Posterior vena cava (tissue), 2 donors: ENCODE measurements around the gene EPN2. TPM values are rescaled to one million over a fixed set of nuclear protein-coding genes. Genes with fewer than 3 reads are reported as not detected.

ENCODE experiments used
- DNase-seq: peaks from one replicate; pipeline ENCODE4 v3.0.0-alpha.2; 2020; ENCODE audit warnings: low spot score
- intact Hi-C, 2 donors: fragments of 100-400 bp; cut with DNase I; formaldehyde crosslinking; loops; one replicate each; pipeline versions ENCODE4 v1.14.1 to v1.14.2; 2022 to 2023
- total RNA-seq, 2 donors: library from RNA; stranded (reverse); fragmentation: NEBNext Ultra II Directional; extraction: Animal tissue kit (Norgen Biotek cat#: 25700); gene quantifications; one replicate each; pipeline ENCODE4 v1.2.1, GENCODE V29; 2021
- donor health status: DM: yes; HTN: yes; CAD: no.
- donor health status: DM: yes; HTN: yes; CAD: no.

Gene EPN2
- total RNA-seq, 2 donors from 2014 or later, result 50.7 to 67.6 TPM

- intact Hi-C loops, result no loop called here
These were observed 98.9 kb downstream of the EPN2 start for GRCh38 chr17:19335951-19336631.

GRCh38 chr17:19336938-19337711 is 100.0 kb downstream of the EPN2 start:
- DNase-seq, result peak; percentile 76
- intact Hi-C loops, result no loop called here

More at GRCh38 chr17:19335951-19336631, 98.9 kb downstream of the EPN2 start:
- peak; percentile 78 for DNase-seq

GRCh38 chr17:19337712-19338023 is 100.5 kb downstream of the EPN2 start:
- intact Hi-C loops, result no loop called here
- peak; percentile 46 for DNase-seq

DNA sequence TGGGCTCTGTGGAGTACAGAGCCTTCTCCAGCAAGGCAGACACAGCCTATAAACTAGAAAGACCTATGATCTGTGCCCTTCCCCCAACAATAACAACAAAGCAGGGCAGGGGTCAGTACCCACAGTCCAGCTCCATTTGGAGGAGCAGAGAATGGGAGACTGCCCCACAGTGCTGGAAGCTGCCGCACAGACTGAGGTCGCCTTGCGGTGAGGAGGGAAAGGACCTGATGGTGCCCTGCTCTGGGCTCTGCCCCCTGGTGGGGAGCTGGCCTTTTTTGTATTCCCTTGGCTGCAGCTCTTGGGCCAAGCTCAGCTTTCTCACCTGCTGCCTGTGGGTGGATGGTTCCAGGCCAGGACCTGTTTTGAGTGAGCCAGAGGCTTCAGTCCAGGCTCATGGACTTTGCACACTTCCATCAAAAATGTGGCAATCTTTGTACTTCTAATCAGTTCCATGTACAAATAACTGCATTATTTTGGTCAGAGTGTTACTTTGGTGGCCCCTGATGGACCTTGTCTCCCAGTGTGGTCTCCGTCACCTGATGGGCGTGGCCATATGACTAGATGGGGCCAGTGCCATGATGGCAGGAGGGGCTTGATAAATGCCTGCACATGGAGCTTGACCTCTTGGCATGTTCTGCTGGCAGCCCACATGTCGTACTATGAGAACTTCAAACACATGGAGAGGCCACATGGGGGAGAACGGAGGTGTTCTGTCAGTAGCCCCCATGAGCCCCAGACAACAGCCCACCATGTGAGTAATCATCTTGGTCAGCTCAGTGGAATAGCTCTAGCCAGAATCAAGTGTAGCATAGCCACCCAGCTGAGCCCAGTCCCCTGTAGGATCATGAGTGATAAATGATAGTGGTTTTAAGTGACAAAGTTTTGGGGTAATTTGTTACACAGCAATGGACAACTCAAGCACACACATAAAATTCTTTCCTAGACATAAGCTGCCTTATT is 101.1 kb downstream of the EPN2 start:
- DNase-seq, result peak; percentile 87
- intact Hi-C loops, result no loop called here

DNA sequence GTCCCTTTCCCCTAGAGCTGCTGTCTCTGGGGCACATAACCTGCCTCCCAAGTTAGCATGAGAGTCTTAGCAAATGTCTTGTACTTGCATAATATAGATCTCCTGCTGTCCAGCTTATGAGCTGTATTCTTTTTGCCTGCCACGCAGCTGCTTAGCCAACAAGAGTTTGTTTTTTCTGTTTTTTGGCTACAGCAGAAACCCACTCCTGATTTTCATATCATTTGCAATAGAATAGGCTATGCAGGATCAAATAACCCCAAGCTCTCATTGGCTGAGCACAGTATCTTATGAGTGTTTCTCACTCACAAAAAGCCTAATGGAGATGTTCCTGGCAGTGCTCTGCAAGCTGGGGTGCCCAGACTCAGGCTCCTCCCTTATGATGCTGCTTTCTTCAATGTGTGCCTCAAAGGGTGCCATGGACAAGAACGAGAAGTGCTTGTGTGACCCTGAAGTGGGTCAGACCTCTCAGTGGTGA is 102.2 kb downstream of the EPN2 start:
- intact Hi-C loops, result no loop called here
- DNase-seq, result no peak

- intact Hi-C loops, result no loop called here
- peak; percentile 71 for DNase-seq
These were observed 104.1 kb downstream of the EPN2 start for GRCh38 chr17:19341211-19341631.

- DNase-seq, result peak; percentile 62
- intact Hi-C loops, result no loop called here
These were observed 104.8 kb downstream of the EPN2 start for GRCh38 chr17:19341641-19342610.

GRCh38 chr17:19342611-19343255 is 105.6 kb downstream of the EPN2 start:
- intact Hi-C loops, result no loop called here
- peak; percentile 76 for DNase-seq

DNA sequence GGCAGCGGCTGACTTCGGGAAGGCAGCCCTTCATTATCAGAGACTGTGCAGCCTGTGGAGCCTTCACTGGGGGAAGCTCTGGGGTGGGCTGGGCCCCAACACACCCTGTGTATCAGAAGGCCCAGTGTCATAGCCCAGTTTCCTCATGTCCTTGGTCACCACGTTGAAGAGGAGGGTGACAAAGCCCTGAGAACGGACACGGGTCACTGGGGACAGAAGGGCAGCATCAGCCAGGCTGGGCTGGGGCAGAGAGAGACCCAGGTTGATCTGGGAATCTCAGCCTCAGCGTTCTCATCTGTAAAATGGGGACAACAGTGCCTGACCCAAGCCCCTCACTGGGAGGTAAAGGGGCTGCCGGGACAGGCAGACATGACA is 106.1 kb downstream of the EPN2 start:
- intact Hi-C loops, result no loop called here
- peak; percentile 57 for DNase-seq

DNA sequence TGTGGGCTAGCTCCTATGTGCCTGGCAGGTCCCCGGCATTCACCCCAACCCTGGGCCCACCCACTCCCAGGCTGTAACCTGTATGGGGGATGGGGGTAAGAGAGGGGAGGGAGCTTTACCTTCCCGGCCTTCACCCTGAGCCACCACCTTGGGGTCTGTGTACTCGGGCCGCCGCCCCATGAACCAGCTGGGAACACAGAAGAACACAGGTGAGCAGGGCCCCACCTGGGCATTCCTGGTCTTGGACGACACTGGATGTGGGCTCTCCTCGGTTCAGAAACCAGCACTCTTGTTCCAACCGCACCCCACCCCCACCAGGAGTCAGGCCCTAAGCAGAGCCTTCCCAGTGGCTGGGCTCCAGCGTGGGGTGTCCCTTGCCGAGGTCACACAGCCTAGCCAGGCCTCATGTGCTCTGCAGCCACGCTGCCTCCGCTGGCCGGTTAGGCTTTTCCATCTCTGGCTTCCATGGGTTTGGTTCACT is 106.5 kb downstream of the EPN2 start:
- DNase-seq, result peak; percentile 80
- intact Hi-C loops, result no loop called here

DNA sequence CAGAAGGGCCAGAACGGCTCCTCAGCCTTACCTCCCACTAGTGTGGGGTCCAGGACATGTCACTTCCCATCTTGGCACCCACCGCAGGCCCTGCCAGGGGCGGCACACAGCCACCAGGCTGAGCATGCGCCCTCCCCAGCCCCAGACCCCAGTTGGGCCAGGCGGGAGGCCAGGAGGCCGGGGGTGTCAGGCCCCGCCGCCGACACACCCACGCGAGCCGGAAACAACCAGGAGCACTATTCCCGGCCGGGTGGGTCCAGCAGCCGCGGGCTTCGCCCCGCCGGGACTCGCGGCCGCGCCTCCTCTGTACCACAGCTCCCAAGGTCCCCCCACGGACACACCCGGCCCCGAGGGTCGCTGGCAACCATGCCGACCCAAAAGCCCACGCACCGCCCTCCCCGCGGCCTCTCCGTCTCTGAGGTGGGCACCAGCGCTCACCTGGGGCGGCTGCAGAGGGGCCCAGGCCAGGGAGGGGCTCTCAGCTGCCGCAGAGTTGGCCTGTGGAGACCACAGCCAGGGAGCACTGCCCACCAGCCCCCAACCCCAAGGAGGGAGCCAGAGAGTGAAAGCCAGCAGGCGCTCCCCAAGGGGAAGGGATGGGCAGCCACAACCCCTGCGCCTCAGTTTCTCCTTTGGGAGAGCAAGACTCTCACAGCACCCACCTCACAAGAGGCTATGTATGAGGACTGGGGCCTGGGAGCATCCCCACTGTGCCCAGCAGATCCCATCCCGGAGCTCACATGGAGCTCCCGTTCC is 107.3 kb downstream of the EPN2 start:
- peak; percentile 78 for DNase-seq
- intact Hi-C loops, result no loop called here

DNA sequence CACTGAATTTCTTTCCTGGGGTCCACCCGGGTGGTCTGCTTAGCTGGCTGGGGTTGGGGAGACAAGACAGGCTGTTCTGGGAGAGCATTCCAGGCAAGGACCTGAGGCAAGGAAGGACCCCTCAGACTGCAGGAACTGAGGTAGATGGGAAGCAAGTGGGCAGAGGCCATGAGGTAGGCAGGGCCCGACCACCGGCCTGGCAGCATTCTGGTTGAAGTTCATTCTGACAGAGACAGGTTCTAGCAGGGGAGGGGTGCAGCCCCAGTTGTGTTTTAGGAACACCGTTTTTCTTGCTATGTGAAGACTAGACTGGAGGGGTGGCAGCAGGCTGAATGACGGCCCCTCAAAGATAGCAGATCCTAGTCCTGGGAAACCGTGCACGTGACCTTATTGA is 107.9 kb downstream of the EPN2 start:
- intact Hi-C loops, result no loop called here
- DNase-seq, result peak; percentile 70

DNA sequence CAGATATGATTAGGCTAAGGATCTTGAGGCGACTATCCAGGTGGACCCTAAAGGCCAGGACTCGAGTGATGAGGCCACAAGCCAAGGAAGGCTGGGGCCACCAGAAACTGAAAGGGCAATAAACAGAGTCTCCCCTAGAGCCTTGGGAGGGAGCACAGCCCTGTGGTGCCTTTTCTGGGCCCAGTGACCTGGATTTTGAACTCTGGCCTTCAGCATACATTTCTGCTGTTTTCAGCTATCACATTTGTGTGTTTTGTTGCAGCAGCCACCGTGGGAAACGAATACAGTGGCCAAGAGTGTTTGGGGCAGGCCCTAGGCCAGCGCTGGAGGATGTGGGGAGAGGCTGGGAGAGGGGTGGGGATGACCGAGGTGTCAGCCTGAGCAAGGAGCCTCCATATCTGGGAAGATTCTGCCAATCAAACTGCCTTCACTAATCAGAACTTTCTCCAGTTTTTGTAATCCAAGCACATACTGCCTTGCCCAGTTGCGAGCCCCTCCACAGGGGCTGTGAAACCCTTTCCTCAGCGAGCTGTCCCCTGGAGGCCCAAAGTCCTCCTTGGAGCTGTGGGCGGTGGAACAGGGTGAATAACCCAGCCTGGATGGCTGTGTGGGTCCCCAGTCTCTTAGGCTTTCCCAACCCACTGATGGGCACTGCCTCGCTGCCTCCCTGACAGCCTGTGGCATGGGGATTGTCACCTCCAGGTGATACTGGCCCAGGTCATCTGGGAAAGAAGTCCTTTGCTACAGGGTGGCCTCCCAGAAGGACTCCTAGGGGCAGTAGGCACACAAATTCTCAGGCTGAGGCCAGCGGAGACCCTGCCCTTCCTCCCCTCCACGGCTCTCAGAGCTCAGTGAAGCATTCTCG is 108.6 kb downstream of the EPN2 start:
- intact Hi-C loops, result loop anchor here in 1 of 2 donors (1.0 kb wide), 1 partner anchor 43 kb away; no protein-coding TSS in a partner anchor
- peak; percentile 51 for DNase-seq

- DNase-seq, result peak; percentile 94
- intact Hi-C loops, result loop anchor here in 1 of 2 donors (1.0 kb wide), 1 partner anchor 42 kb away; no protein-coding TSS in a partner anchor
These were observed 109.4 kb downstream of the EPN2 start for GRCh38 chr17:19346351-19347255.
